ENCODE measurements around the gene LSM7. TPM values are rescaled to one million over a fixed set of nuclear protein-coding genes. Genes with fewer than 3 reads are reported as not detected.

The LSM7 gene
- total RNA-seq, 1 donor from 2014 or later = 76.2 TPM

- DNase-seq (ENCODE audit: low spot score) = no peak
- Mint-ChIP-seq H3K36me3 (ENCODE audit: low read depth) (no peaks in the 10 kb centered on the region), H3K27ac (ENCODE audit: unreplicated experiment) (no peak overlapping the region), H3K4me3 (ENCODE audit: unreplicated experiment) (no peak overlapping the region), H3K9me3 (ENCODE audit: low read depth) (no peaks in the 10 kb centered on the region), H3K4me1 (ENCODE audit: low read depth) (no peaks in the 10 kb centered on the region), H3K27me3 (ENCODE audit: low read depth) (peaks cover 5% of the 10 kb centered on the region)
- no peak for TF ChIP-seq CTCF (IDR thresholded peaks at IDR 0.05)
These were observed 25.1 kb downstream of the LSM7 start for GRCh38 chr19:2303211-2303798.

- Mint-ChIP-seq H3K9me3 (ENCODE audit: low read depth) (no peaks in the 10 kb centered on the region), H3K27ac (ENCODE audit: unreplicated experiment) (no peak overlapping the region), H3K4me3 (ENCODE audit: unreplicated experiment) (no peak overlapping the region), H3K36me3 (ENCODE audit: low read depth) (no peaks in the 10 kb centered on the region), H3K4me1 (ENCODE audit: low read depth) (no peaks in the 10 kb centered on the region), H3K27me3 (ENCODE audit: low read depth) (peaks cover 5% of the 10 kb centered on the region)
- no peak for TF ChIP-seq CTCF (IDR thresholded peaks at IDR 0.05)
- DNase-seq (ENCODE audit: low spot score) = no peak
These were observed 25.8 kb downstream of the LSM7 start for GRCh38 chr19:2302319-2303210.

GRCh38 chr19:2300533-2300932, 27.9 kb downstream of the LSM7 start:
- no peak for DNase-seq (ENCODE audit: low spot score)
- H3K4me1 Mint-ChIP-seq (ENCODE audit: low read depth) = peaks cover 2% of the 10 kb centered on the region

GRCh38 chr19:2296141-2296540, 32.2 kb downstream of the LSM7 start:
- peaks cover 20% of the 10 kb centered on the region for H3K4me1 Mint-ChIP-seq (ENCODE audit: low read depth)
- TF ChIP-seq CTCF (IDR thresholded peaks at IDR 0.05) = no peak
- H3K27ac Mint-ChIP-seq (ENCODE audit: unreplicated experiment) = no peak overlapping the region
- no peak overlapping the region for H3K4me3 Mint-ChIP-seq (ENCODE audit: unreplicated experiment)
- H3K27me3 Mint-ChIP-seq (ENCODE audit: low read depth) = no peaks in the 10 kb centered on the region
- no peaks in the 10 kb centered on the region for H3K36me3 Mint-ChIP-seq (ENCODE audit: low read depth)
- no peak for DNase-seq (ENCODE audit: low spot score)
- no peaks in the 10 kb centered on the region for H3K9me3 Mint-ChIP-seq (ENCODE audit: low read depth)

More at GRCh38 chr19:2300533-2300932, 27.9 kb downstream of the LSM7 start:
- no peaks in the 10 kb centered on the region for H3K9me3 Mint-ChIP-seq (ENCODE audit: low read depth)
- TF ChIP-seq CTCF (IDR thresholded peaks at IDR 0.05) = no peak
- no peak overlapping the region for H3K4me3 Mint-ChIP-seq (ENCODE audit: unreplicated experiment)
- H3K27me3 Mint-ChIP-seq (ENCODE audit: low read depth) = peaks cover 2% of the 10 kb centered on the region
- H3K27ac Mint-ChIP-seq (ENCODE audit: unreplicated experiment) = no peak overlapping the region
- no peaks in the 10 kb centered on the region for H3K36me3 Mint-ChIP-seq (ENCODE audit: low read depth)

- H3K27ac Mint-ChIP-seq (ENCODE audit: unreplicated experiment) = peak overlapping the region; percentile 71
- H3K9me3 Mint-ChIP-seq (ENCODE audit: low read depth) = no peaks in the 10 kb centered on the region
- H3K36me3 Mint-ChIP-seq (ENCODE audit: low read depth) = no peaks in the 10 kb centered on the region
- H3K27me3 Mint-ChIP-seq (ENCODE audit: low read depth) = peaks cover 2% of the 10 kb centered on the region
- no peak for DNase-seq (ENCODE audit: low spot score)
- peak overlapping the region; percentile 50 for H3K4me3 Mint-ChIP-seq (ENCODE audit: unreplicated experiment)
- peaks cover 22% of the 10 kb centered on the region for H3K4me1 Mint-ChIP-seq (ENCODE audit: low read depth)
- no peak for TF ChIP-seq CTCF (IDR thresholded peaks at IDR 0.05)
These were observed 33.6 kb downstream of the LSM7 start for GRCh38 chr19:2294687-2295335.

Data from chondrocyte (in vitro differentiated cells).